Dedifferentiated amniotic fluid mesenchymal stem cell (primary cell): Measurements from ENCODE around the gene RETREG1.
"Not testable (repeated sequence)": the region's sequence is repeated elsewhere in the genome, so short reads cannot be mapped to it uniquely, and the experiment has no call there.

Source experiments
- DNase-seq: peaks from one replicate; pipeline ENCODE4 v3.0.0-alpha.2; 2016; ENCODE audit errors: extremely low spot score

RETREG1 gene

DNA sequence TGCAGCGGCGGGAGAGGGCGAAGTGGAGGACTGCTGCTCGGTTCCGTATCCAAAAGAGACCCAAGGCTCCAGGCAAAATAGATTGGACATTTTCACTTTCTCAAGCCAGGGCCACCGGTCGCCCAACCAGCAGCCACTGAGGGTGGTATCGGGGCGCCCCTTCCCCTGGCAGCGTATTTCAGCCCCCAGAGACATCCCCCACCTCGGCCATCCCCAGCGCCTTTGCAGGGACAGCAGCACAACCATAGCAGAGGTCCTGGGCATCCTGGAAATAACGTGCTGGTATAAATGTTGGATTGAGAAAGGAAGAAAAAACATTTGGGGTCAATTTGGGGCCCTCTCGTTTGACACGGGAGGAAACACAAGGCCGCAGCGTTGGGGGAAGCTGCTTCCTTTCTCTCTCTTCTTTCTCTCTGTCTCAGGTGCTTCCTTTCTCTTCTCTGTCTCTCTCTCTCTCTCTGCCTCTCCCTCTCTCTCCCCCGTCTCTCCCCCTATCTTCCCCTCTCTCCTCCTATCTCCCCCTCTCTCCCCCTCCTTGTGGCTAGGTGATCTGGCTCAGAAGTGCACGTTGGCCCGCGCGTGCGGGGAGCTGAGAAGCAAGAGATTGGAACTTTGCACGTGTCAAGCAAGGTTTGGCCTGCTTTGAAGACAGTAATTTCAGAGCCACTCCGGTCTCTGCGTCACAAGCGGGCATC lies 624 bp upstream of the RETREG1 start:
- no peak for DNase-seq

DNA sequence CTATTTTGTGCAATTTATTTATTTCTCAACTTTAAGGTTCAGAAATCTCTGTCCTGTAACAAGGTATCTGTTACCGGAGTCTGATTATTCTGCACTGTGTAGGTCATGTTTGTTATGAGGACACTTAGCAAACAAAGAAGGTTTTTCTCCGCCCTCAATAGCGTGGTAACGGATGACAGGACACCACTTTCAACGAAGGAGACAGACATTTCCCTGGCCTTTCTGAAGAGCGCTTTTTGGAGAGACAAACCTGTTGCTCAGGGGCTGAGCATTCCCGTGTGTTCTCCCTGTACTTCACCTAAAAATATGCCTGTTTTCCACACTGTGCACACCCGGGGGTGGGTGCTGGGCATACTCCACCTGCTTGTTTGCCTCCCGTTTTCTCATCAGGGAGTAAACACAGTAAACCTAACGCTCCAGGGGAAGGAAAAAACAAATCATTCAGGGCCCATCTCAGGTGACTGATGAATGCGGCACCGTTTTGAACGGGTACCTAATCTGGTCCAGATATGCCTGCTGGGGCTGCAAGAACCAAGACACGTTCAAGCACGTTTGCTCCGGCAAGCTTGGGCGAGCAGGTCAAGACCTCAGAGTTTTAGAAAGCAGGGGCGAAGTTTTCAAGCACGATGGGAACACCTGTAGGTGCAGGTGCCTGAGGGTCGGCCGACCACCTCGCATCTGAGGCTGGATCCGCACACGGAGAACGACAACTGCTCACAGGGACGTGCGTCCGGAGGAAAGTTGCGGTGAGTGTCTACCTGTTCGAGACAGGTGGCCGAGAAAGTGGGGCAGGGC lies 859 bp downstream of the RETREG1 start:
- no peak for DNase-seq

GRCh38 chr5:16612007-16612406 lies 4.8 kb downstream of the RETREG1 start:
- DNase-seq: no peak

- not testable (repeated sequence) for DNase-seq
These were observed 5.9 kb downstream of the RETREG1 start for GRCh38 chr5:16610896-16611295.

DNA sequence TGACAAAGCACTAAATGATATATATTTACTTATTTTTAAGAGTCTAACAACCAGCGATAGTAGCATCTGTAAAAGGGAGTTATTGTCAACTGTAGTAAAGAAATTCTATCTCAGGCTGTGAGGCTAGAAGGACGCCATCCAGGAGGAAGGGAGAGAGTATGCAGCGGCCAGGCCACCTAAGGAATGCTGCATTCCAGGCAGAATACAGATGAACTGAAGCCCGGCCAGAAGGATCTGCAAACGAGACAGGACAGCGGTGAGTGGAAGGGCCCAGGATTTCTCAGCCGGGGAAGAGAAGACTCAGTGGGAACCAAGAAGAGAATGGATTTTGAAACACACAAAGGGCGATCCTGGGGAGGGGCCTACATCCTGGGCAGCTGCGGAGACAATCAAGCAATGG lies 7.4 kb downstream of the RETREG1 start:
- no peak for DNase-seq

DNA sequence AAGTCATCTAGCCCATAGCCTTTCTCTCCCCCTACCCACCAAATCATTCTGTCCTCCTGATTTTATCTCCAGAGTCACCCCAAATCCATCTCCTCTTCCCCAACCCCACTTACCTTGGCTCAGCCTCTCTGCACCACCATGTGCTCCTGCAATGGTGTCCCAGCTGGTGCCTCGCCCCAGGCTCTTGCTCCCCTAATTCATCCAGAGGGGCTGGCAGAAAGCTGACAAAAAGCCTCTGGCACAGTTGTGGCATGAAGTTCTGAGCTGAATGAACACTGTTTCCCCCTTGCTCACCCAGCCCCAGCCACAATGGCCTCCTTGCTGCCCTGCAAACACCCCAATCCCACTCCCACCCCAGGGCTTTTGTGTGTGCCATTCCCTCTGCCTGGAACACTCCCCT lies 10.2 kb downstream of the RETREG1 start:
- no peak for DNase-seq

DNA sequence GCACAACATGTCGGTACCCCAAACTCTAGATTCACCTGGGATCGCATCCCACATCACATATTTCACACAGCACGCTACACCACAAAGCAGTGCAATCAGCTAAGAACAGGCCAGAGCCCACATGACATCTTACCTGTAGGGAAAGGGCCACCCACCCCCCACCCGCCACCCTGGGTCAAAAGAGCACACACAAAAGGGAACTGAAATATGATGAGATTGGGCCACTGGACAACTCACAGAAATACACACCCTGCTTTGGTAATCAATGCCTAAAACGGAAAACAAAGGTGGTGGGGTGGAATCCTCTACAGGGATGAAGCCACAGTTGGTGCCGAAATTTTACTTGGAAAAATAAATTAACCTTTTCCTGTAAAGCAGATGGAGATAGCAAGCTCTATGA lies 13.1 kb downstream of the RETREG1 start:
- DNase-seq: no peak

DNA sequence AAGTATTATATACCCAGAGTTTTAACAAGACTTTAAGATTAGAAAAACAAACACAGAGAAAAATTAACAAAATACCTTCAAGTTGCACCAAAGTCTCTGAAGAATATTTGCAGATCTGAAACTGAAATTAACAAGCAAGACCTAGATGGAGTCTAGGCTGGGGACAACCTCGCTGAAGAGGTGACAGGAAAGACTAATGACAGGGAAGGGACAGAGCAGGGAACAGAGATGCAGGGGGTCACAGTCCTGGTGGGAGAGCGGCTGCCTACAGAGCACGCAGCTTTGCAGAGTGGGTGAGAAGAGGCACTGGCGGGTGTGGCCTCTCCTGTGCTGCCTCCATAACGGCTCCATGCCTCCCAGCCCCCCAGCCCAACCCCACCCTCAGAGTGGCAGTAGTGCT lies 13.5 kb downstream of the RETREG1 start:
- DNase-seq: no peak

DNA sequence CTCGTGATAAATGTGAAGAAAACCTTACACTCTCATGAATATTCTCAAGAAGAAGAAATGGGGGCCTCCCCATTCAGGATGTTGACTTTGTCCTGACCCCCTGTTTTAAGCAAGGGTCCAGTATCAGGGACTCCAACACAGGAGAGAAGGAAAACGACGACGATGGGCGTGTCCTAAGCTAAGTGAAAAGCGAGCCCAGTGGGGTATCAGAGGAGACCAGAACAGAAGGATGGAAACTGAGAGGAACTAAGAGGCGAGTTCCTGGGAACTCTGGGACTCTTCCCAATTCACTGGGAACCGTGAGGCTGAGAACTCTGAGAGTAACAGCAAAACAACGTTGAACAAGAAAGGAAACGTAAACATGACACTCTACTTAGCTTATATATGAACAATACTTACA lies 14.6 kb downstream of the RETREG1 start:
- DNase-seq: no peak

- no peak for DNase-seq
These were observed 15.9 kb downstream of the RETREG1 start for GRCh38 chr5:16600946-16601345.

GRCh38 chr5:16600397-16600796 lies 16.4 kb downstream of the RETREG1 start:
- DNase-seq: no peak

GRCh38 chr5:16597946-16598694 lies 18.7 kb downstream of the RETREG1 start:
- no peak for DNase-seq

DNA sequence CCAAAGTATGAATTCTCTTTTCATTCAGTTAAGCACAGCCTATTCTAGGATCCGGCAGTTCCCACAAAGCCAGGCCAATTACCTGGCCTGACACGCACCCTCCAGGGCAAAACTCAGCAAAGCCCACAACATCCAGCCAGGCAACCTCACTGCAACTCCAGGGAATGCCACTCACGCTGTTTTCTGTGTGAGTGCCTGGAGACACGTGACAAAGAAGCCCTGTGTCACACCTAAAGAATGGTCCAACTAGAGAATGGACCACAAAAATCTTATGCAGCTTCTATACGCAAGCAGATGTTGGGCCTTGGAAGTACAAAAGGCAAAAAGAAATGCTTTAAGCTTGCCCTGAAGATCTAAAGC lies 20.2 kb downstream of the RETREG1 start:
- peak; percentile 64 for DNase-seq

GRCh38 chr5:16595881-16596580 lies 20.8 kb downstream of the RETREG1 start:
- DNase-seq: no peak

- DNase-seq: no peak
These were observed 23.2 kb downstream of the RETREG1 start for GRCh38 chr5:16593628-16594027.

DNA sequence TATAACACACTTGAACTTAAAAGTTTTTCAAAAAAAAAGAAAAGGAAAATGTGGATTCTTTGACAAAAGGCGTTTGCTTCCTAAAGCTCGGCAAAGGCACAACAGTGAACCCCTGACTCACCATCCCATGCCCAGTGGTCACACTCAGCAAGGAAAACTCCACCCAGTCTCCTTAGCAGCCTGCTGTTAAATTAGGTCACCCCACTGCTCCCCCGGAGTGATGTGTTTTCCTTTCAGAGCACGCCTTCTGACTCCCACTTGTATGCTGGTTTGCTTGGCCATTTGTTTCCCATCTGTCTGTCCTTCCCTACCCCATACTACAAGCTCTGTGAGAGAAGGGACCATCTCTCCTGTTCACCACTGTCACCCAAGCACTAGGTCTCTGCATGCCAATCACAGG lies 23.8 kb downstream of the RETREG1 start:
- peak; percentile 57 for DNase-seq

DNA sequence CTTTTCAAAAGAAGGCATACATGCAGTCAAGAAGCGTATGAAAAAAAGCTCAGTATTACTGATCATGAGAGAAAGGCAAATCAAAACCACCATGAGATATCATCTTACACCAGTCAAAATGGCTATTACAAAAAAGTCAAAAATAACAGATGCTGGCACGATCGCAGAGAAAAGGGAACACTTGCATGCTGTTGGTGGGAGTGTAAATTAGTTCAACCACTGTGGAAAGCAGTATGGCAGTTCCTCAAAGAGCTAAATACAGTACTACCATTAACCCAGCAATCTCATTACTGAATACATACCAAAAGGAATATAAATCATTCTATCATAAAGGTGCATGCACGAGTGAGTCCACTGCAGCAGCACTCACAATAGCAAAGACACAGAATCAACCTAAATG lies 24.5 kb downstream of the RETREG1 start:
- DNase-seq: no peak

GRCh38 chr5:16590685-16591084 lies 26.1 kb downstream of the RETREG1 start:
- no peak for DNase-seq

GRCh38 chr5:16589658-16590057 lies 27.1 kb downstream of the RETREG1 start:
- no peak for DNase-seq

DNA sequence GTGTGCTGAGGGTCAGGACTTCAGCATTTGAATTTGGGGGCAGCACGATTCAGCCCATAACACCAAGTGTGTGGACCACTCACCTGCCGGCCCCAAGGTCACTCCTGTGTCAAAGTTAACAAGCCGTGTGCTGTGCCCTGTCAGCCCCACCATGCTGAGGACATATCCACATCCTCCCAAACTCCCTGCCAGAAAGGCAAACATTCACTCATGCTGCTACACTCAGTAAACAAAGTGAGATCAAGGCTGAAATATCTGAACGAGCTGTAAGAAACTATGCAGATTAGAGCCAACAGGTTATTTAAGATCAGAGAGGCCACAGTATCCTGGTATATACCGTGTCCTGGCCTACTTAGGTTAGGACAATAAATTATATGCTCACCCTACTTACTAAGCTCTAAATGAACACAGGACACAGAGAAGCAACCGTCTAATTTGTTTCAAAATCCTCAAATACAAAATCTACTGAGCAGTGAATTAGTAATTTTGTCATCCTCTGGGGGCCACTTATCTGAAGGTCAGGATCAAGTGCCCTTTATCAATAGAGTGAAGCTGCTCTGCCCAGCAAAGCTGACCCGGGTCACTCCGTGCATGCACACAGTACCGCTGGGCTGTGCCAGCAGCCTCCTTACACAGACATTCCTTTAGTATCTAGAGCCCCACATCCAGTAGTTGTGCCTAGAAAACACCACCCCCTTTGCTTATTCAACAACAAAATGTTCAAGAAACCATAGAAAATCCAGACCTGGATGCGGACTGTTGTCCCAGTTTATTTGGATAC lies 28.2 kb downstream of the RETREG1 start:
- no peak for DNase-seq

GRCh38 chr5:16586556-16586955 lies 30.2 kb downstream of the RETREG1 start:
- DNase-seq: no peak
